GM12875 (cell line): Measurements from ENCODE around the gene HNRNPA2B1.
"Not testable (repeated sequence)": the region's sequence is repeated elsewhere in the genome, so short reads cannot be mapped to it uniquely, and the experiment has no call there.

ENCODE experiments used
- H3K4me3 ChIP-seq: one replicate; pipeline ENCODE4 v1.5.1; 2011; ENCODE audit warnings: low read depth, low read length, control low read depth
- CTCF ChIP-seq: IDR thresholded peaks from 2 replicates; pipeline ENCODE4 v1.5.1; 2011; ENCODE audit warnings: low read depth, mild to moderate bottlenecking, control low read depth, inconsistent platforms, low read length, moderate library complexity, borderline replicate concordance; ENCODE audit not compliant: insufficient read depth

HNRNPA2B1 gene

GRCh38 chr7:26186364-26187311, 13.9 kb downstream of the HNRNPA2B1 start:
- no peak for TF ChIP-seq CTCF
- no peak overlapping the region for H3K4me3 ChIP-seq

GRCh38 chr7:26185844-26186180, 14.7 kb downstream of the HNRNPA2B1 start:
- TF ChIP-seq CTCF: no peak
- no peak overlapping the region for H3K4me3 ChIP-seq

GRCh38 chr7:26185131-26185843, 15.3 kb downstream of the HNRNPA2B1 start:
- TF ChIP-seq CTCF: no peak
- no peak overlapping the region for H3K4me3 ChIP-seq

- H3K4me3 ChIP-seq: not testable (repeated sequence)
Measured at GRCh38 chr7:26184281-26185101, 16.1 kb downstream of the HNRNPA2B1 start.

GRCh38 chr7:26183545-26184280, 16.8 kb downstream of the HNRNPA2B1 start:
- TF ChIP-seq CTCF: no peak
- no peak overlapping the region for H3K4me3 ChIP-seq

GRCh38 chr7:26182706-26183105, 17.8 kb downstream of the HNRNPA2B1 start:
- H3K4me3 ChIP-seq: no peak overlapping the region
- no peak for TF ChIP-seq CTCF

GRCh38 chr7:26182283-26182682, 18.3 kb downstream of the HNRNPA2B1 start:
- TF ChIP-seq CTCF: no peak

More at GRCh38 chr7:26182283-26182682, 18.3 kb downstream of the HNRNPA2B1 start:
- no peak overlapping the region for H3K4me3 ChIP-seq
